K562 (cell line): ENCODE measurements around the gene MICU2. TPM values are rescaled to one million over a fixed set of nuclear protein-coding genes. Genes with fewer than 3 reads are reported as not detected.
A peak's percentile ranks its signal among the peaks of the same experiment; 100 is the strongest.

Source experiments
- ARID1B ChIP-seq: fragments of 450-650 bp; IDR thresholded peaks from 2 replicates; pipeline ENCODE4 v1.6.1; 2016; ENCODE audit warnings: antibody characterized with exemption, mild to moderate bottlenecking, inconsistent platforms
- BRF1 ChIP-seq: IDR thresholded peaks from 3 replicates; pipeline ENCODE4 v1.6.1; 2011; ENCODE audit warnings: borderline replicate concordance, mild to moderate bottlenecking; ENCODE audit not compliant: insufficient read length; ENCODE audit errors: extremely low read depth
- CREM ChIP-seq: IDR thresholded peaks from 2 replicates; pipeline ENCODE4 v1.6.1; 2014; ENCODE audit warnings: antibody characterized with exemption, low read depth
- DDX20 ChIP-seq: fragments of 450-650 bp; IDR thresholded peaks from 2 replicates; pipeline ENCODE4 v1.6.1; 2016; ENCODE audit warnings: missing genetic modification characterization, low read depth, mild to moderate bottlenecking, missing compliant biosample characterization, moderate library complexity
- E2F3 ChIP-seq: fragments of 250-450 bp; sonication (Bioruptor Pico); IDR thresholded peaks from 2 replicates; pipeline ENCODE4 v1.4.0; 2020; ENCODE audit warnings: mild to moderate bottlenecking
- EGR1 ChIP-seq: fragments of 450-650 bp; conservative IDR thresholded peaks from 2 replicates; pipeline ENCODE4 v1.6.1; 2017; ENCODE audit warnings: mild to moderate bottlenecking
- ERF ChIP-seq: fragments of 450-650 bp; formaldehyde crosslinking; IDR thresholded peaks from 2 replicates; pipeline ENCODE4 v1.4.0; 2020; ENCODE audit warnings: mild to moderate bottlenecking, mixed read lengths
- HDAC2 ChIP-seq: fragments of 450-650 bp; IDR thresholded peaks from 2 replicates; pipeline ENCODE4 v1.6.1; 2016; ENCODE audit warnings: mild to moderate bottlenecking
- SMAD4 ChIP-seq: fragments of 250-450 bp; sonication (Bioruptor Pico); conservative IDR thresholded peaks from 2 replicates; pipeline ENCODE4 v1.8.0; 2021; ENCODE audit warnings: inconsistent platforms, mild to moderate bottlenecking, moderate library complexity
- SMARCC2 ChIP-seq: fragments of 450-650 bp; IDR thresholded peaks from 2 replicates; pipeline ENCODE4 v1.6.1; 2017; ENCODE audit warnings: antibody characterized with exemption, moderate library complexity, mild to moderate bottlenecking, low read depth
- TAL1 ChIP-seq: fragments of 450-650 bp; IDR thresholded peaks from 2 replicates; pipeline ENCODE4 v1.6.1; 2016; ENCODE audit warnings: mild to moderate bottlenecking
- ZNF197 ChIP-seq: fragments of 200-800 bp; sonication (Bioruptor generic); IDR thresholded peaks from 2 replicates; pipeline ENCODE4 v1.6.1; 2016; ENCODE audit warnings: low read depth, missing genetic modification characterization, missing compliant biosample characterization
- ZNF316 ChIP-seq: fragments of 450-650 bp; IDR thresholded peaks from 2 replicates; pipeline ENCODE4 v1.6.1; 2016
- polyA plus RNA-seq, 8 experiments: library from polyadenylated mRNA; depleted of rRNA in 4 of 8; stranded (reverse) in 5 of 8; unstranded in 3 of 8; fragments of >200 nt; fragmentation: Nextera tagmentation in 2 of 8; fragmentation: Illumina TruSeq in 1 of 8; extraction: Ambion mirVana in 2 of 8; extraction: Trizol in 1 of 8; gene quantifications; 2 replicates each; pipeline versions ENCODE4 v1.2.1 to v1.2.3, GENCODE V29; 2011 to 2014; ENCODE audit warnings: inconsistent platforms in 1 of 8, missing spikeins in 1 of 8
- total RNA-seq, 7 experiments: library from RNA; depleted of rRNA in 6 of 7; stranded (reverse); fragments of >200 nt in 6 of 7; fragmentation: Illumina TruSeq in 2 of 7; extraction: Trizol in 2 of 7; gene quantifications; 2 replicates each; pipeline versions ENCODE4 v1.2.1 to v1.2.3, GENCODE V29; 2011 to 2021; ENCODE audit warnings: low replicate concordance in 1 of 7
- TF ChIP-seq, protein P1 (sequence below): fragments of 450-650 bp; IDR thresholded peaks from 2 replicates; pipeline ENCODE4 v1.6.1; 2018; ENCODE audit not compliant: partially characterized antibody
- TF ChIP-seq, protein P2 (sequence below): sonication (generic); formaldehyde crosslinking; IDR thresholded peaks from 2 replicates; pipeline ENCODE4 v1.5.0; 2020; ENCODE audit warnings: missing genetic modification reagents
- TF ChIP-seq, protein P3 (sequence below), 2 experiments: fragments of 450-650 bp in 1 of 2; sonication (generic) in 1 of 2; formaldehyde crosslinking in 1 of 2; IDR thresholded peaks in 1 of 2; conservative IDR thresholded peaks in 1 of 2; 2 replicates each; pipeline versions ENCODE4 v1.6.1 to v1.8.1; 2016 to 2023; ENCODE audit warnings: mild to moderate bottlenecking in 2 of 2, moderate library complexity in 2 of 2, inconsistent platforms in 1 of 2, missing genetic modification reagents in 1 of 2
- TF ChIP-seq, protein P4 (sequence below): fragments of 450-650 bp; IDR thresholded peaks from 2 replicates; pipeline ENCODE4 v1.6.1; 2016; ENCODE audit warnings: mild to moderate bottlenecking
- TF ChIP-seq, protein P5 (sequence below): sonication (generic); formaldehyde crosslinking; IDR thresholded peaks from 2 replicates; pipeline ENCODE4 v1.8.1; 2023; ENCODE audit warnings: mild to moderate bottlenecking, missing genetic modification reagents
- TF ChIP-seq, protein P6 (sequence below): sonication (generic); formaldehyde crosslinking; IDR thresholded peaks from 2 replicates; pipeline ENCODE4 v1.8.0; 2022; ENCODE audit warnings: mild to moderate bottlenecking, missing genetic modification reagents

MICU2 gene
- total and polyA plus RNA-seq, 9 of the 15 experiments (the other 6 are each of a cell fraction or from before 2014, with no cell fraction given): 9.1 to 41.8 (median 33.4) TPM

DNA sequence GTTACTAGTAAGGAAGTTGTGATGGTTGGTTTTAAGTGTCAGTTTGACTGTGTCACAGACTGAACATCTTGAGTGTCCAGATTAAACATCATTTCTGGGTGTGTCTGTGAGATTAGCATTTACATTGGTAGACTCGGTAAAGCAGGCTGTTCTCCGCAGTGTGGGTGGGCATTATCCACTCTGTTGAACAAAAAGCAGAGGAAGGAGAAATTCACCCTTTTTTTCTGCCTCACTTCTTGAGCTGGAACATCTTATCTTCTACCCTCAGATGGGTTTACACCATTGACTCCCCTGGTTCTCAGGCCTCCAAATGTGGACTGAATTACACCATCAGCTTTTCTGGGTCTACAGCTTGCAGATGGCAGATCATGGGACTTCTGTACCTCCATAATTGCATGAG lies 81.1 kb downstream of the MICU2 start (continued):
- TF ChIP-seq, protein P1, sequence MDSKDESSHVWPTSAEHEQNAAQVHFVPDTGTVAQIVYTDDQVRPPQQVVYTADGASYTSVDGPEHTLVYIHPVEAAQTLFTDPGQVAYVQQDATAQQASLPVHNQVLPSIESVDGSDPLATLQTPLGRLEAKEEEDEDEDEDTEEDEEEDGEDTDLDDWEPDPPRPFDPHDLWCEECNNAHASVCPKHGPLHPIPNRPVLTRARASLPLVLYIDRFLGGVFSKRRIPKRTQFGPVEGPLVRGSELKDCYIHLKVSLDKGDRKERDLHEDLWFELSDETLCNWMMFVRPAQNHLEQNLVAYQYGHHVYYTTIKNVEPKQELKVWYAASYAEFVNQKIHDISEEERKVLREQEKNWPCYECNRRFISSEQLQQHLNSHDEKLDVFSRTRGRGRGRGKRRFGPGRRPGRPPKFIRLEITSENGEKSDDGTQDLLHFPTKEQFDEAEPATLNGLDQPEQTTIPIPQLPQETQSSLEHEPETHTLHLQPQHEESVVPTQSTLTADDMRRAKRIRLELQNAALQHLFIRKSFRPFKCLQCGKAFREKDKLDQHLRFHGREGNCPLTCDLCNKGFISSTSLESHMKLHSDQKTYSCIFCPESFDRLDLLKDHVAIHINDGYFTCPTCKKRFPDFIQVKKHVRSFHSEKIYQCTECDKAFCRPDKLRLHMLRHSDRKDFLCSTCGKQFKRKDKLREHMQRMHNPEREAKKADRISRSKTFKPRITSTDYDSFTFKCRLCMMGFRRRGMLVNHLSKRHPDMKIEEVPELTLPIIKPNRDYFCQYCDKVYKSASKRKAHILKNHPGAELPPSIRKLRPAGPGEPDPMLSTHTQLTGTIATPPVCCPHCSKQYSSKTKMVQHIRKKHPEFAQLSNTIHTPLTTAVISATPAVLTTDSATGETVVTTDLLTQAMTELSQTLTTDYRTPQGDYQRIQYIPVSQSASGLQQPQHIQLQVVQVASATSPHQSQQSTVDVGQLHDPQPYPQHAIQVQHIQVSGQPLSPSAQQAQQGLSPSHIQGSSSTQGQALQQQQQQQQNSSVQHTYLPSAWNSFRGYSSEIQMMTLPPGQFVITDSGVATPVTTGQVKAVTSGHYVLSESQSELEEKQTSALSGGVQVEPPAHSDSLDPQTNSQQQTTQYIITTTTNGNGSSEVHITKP: peak; percentile 53
- TF ChIP-seq ZNF197 (no peak), BRF1 (no peak), ZNF316 (peak; percentile 19; the same call in 1 of the 2 replicates), E2F3 (CRISPR knock-in tag) (no peak), ERF (CRISPR knock-in tag) (no peak), SMARCC2 (no peak), EGR1 (peak; percentile 61), SMAD4 (peak; percentile 66; the same call in 1 of the 2 replicates), CREM (peak; percentile 49; the same call in 1 of the 2 replicates), HDAC2 (0 out of 2 replicates have a peak, but pooled peaks have one; percentile 19), ARID1B (peak; percentile 89), DDX20 (tag) (no peak), TAL1 (peak; percentile 80)
- TF ChIP-seq, protein P2, sequence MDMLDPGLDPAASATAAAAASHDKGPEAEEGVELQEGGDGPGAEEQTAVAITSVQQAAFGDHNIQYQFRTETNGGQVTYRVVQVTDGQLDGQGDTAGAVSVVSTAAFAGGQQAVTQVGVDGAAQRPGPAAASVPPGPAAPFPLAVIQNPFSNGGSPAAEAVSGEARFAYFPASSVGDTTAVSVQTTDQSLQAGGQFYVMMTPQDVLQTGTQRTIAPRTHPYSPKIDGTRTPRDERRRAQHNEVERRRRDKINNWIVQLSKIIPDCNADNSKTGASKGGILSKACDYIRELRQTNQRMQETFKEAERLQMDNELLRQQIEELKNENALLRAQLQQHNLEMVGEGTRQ (CRISPR knock-in tag): no peak
- TF ChIP-seq, protein P3, sequence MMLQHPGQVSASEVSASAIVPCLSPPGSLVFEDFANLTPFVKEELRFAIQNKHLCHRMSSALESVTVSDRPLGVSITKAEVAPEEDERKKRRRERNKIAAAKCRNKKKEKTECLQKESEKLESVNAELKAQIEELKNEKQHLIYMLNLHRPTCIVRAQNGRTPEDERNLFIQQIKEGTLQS (IDR thresholded peaks at IDR 0.05): 0 out of 2 replicates have a peak, but pooled peaks have one; percentile 12
- TF ChIP-seq, protein P3 (CRISPR knock-in tag; conservative IDR thresholded peaks at IDR 0.05): no peak
- TF ChIP-seq, protein P4, sequence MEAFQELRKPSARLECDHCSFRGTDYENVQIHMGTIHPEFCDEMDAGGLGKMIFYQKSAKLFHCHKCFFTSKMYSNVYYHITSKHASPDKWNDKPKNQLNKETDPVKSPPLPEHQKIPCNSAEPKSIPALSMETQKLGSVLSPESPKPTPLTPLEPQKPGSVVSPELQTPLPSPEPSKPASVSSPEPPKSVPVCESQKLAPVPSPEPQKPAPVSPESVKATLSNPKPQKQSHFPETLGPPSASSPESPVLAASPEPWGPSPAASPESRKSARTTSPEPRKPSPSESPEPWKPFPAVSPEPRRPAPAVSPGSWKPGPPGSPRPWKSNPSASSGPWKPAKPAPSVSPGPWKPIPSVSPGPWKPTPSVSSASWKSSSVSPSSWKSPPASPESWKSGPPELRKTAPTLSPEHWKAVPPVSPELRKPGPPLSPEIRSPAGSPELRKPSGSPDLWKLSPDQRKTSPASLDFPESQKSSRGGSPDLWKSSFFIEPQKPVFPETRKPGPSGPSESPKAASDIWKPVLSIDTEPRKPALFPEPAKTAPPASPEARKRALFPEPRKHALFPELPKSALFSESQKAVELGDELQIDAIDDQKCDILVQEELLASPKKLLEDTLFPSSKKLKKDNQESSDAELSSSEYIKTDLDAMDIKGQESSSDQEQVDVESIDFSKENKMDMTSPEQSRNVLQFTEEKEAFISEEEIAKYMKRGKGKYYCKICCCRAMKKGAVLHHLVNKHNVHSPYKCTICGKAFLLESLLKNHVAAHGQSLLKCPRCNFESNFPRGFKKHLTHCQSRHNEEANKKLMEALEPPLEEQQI: peak; percentile 31; the same call in 1 of the 2 replicates
- TF ChIP-seq, protein P5, sequence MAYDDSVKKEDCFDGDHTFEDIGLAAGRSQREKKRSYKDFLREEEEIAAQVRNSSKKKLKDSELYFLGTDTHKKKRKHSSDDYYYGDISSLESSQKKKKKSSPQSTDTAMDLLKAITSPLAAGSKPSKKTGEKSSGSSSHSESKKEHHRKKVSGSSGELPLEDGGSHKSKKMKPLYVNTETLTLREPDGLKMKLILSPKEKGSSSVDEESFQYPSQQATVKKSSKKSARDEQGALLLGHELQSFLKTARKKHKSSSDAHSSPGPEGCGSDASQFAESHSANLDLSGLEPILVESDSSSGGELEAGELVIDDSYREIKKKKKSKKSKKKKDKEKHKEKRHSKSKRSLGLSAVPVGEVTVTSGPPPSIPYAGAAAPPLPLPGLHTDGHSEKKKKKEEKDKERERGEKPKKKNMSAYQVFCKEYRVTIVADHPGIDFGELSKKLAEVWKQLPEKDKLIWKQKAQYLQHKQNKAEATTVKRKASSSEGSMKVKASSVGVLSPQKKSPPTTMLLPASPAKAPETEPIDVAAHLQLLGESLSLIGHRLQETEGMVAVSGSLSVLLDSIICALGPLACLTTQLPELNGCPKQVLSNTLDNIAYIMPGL (CRISPR knock-in tag): no peak
- TF ChIP-seq, protein P6, sequence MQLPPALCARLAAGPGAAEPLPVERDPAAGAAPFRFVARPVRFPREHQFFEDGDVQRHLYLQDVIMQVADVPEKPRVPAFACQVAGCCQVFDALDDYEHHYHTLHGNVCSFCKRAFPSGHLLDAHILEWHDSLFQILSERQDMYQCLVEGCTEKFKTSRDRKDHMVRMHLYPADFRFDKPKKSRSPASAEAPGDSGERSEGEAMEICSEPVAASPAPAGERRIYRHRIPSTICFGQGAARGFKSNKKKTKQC: no peak
